ENCODE data around the gene CTNNB1.

Gene CTNNB1

GRCh38 chr3:41175365-41175764 lies 23.9 kb upstream of the CTNNB1 start (continued):
- TF ChIP-seq ZNF565 (CRISPR knock-in tag; conservative IDR thresholded peaks at IDR 0.05; ENCODE audit: low read depth) (no peak), TSHZ2 (CRISPR knock-in tag; IDR thresholded peaks at IDR 0.05) (no peak)
- TF ChIP-seq, protein P1, sequence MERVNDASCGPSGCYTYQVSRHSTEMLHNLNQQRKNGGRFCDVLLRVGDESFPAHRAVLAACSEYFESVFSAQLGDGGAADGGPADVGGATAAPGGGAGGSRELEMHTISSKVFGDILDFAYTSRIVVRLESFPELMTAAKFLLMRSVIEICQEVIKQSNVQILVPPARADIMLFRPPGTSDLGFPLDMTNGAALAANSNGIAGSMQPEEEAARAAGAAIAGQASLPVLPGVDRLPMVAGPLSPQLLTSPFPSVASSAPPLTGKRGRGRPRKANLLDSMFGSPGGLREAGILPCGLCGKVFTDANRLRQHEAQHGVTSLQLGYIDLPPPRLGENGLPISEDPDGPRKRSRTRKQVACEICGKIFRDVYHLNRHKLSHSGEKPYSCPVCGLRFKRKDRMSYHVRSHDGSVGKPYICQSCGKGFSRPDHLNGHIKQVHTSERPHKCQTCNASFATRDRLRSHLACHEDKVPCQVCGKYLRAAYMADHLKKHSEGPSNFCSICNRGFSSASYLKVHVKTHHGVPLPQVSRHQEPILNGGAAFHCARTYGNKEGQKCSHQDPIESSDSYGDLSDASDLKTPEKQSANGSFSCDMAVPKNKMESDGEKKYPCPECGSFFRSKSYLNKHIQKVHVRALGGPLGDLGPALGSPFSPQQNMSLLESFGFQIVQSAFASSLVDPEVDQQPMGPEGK (CRISPR knock-in tag; IDR thresholded peaks at IDR 0.05; ENCODE audit: borderline replicate concordance), result no peak
- TF ChIP-seq, protein P2, sequence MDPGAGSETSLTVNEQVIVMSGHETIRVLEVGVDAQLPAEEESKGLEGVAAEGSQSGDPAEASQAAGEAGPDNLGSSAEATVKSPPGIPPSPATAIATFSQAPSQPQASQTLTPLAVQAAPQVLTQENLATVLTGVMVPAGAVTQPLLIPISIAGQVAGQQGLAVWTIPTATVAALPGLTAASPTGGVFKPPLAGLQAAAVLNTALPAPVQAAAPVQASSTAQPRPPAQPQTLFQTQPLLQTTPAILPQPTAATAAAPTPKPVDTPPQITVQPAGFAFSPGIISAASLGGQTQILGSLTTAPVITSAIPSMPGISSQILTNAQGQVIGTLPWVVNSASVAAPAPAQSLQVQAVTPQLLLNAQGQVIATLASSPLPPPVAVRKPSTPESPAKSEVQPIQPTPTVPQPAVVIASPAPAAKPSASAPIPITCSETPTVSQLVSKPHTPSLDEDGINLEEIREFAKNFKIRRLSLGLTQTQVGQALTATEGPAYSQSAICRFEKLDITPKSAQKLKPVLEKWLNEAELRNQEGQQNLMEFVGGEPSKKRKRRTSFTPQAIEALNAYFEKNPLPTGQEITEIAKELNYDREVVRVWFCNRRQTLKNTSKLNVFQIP (CRISPR knock-in tag; IDR thresholded peaks at IDR 0.05; ENCODE audit: borderline replicate concordance, low read depth), result no peak

GRCh38 chr3:41176596-41176995 lies 22.7 kb upstream of the CTNNB1 start:
- no peak for ATAC-seq
- no peak for TF ChIP-seq ZNF565 (CRISPR knock-in tag; conservative IDR thresholded peaks at IDR 0.05; ENCODE audit: low read depth)
- TF ChIP-seq, protein P3, sequence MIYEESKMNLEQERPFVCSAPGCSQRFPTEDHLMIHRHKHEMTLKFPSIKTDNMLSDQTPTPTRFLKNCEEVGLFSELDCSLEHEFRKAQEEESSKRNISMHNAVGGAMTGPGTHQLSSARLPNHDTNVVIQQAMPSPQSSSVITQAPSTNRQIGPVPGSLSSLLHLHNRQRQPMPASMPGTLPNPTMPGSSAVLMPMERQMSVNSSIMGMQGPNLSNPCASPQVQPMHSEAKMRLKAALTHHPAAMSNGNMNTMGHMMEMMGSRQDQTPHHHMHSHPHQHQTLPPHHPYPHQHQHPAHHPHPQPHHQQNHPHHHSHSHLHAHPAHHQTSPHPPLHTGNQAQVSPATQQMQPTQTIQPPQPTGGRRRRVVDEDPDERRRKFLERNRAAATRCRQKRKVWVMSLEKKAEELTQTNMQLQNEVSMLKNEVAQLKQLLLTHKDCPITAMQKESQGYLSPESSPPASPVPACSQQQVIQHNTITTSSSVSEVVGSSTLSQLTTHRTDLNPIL (CRISPR knock-in tag; IDR thresholded peaks at IDR 0.05; ENCODE audit: low read depth), result no peak
- TF ChIP-seq GLIS3 (CRISPR knock-in tag; IDR thresholded peaks at IDR 0.05), result no peak
- TF ChIP-seq SNAI2 (CRISPR knock-in tag; IDR thresholded peaks at IDR 0.05), result no peak
- no peak for TF ChIP-seq RARB (CRISPR knock-in tag; IDR thresholded peaks at IDR 0.05)
- no peak for TF ChIP-seq OSR1 (CRISPR knock-in tag; IDR thresholded peaks at IDR 0.05)
- no peak for TF ChIP-seq ESRRG (CRISPR knock-in tag; IDR thresholded peaks at IDR 0.05)
- no peak for TF ChIP-seq PPARA (CRISPR knock-in tag; IDR thresholded peaks at IDR 0.05; ENCODE audit: borderline replicate concordance)
- no peak for TF ChIP-seq CSRNP3 (CRISPR knock-in tag; IDR thresholded peaks at IDR 0.05)
- TF ChIP-seq CSDC2 (CRISPR knock-in tag; IDR thresholded peaks at IDR 0.05), result no peak
- TF ChIP-seq, protein P1 (CRISPR knock-in tag; IDR thresholded peaks at IDR 0.05; ENCODE audit: borderline replicate concordance), result no peak
- TF ChIP-seq, protein P2 (CRISPR knock-in tag; IDR thresholded peaks at IDR 0.05; ENCODE audit: borderline replicate concordance, low read depth), result no peak
- no peak for TF ChIP-seq ZNF8 (CRISPR knock-in tag; IDR thresholded peaks at IDR 0.05)

GRCh38 chr3:41178576-41178975 lies 20.7 kb upstream of the CTNNB1 start:
- ATAC-seq, result no peak
- TF ChIP-seq TOX (CRISPR knock-in tag; IDR thresholded peaks at IDR 0.05; ENCODE audit: borderline replicate concordance), result no peak
- no peak for TF ChIP-seq ZFP3 (CRISPR knock-in tag; IDR thresholded peaks at IDR 0.05)
- TF ChIP-seq ESRRG (CRISPR knock-in tag; IDR thresholded peaks at IDR 0.05), result no peak
- no peak for TF ChIP-seq ZFP30 (CRISPR knock-in tag; IDR thresholded peaks at IDR 0.05)
- TF ChIP-seq ZNF565 (CRISPR knock-in tag; conservative IDR thresholded peaks at IDR 0.05; ENCODE audit: low read depth), result no peak
- TF ChIP-seq, protein P2 (CRISPR knock-in tag; IDR thresholded peaks at IDR 0.05; ENCODE audit: borderline replicate concordance, low read depth), result no peak
- TF ChIP-seq ARNTL (CRISPR knock-in tag; IDR thresholded peaks at IDR 0.05; ENCODE audit: borderline replicate concordance, low read depth), result no peak
- no peak for TF ChIP-seq RARB (CRISPR knock-in tag; IDR thresholded peaks at IDR 0.05)
- no peak for TF ChIP-seq CSDC2 (CRISPR knock-in tag; IDR thresholded peaks at IDR 0.05)
- TF ChIP-seq CSRNP3 (CRISPR knock-in tag; IDR thresholded peaks at IDR 0.05), result no peak
- no peak for TF ChIP-seq OSR1 (CRISPR knock-in tag; IDR thresholded peaks at IDR 0.05)
- no peak for TF ChIP-seq TCF4 (CRISPR knock-in tag; IDR thresholded peaks at IDR 0.05; ENCODE audit: borderline replicate concordance)
- no peak for TF ChIP-seq ZNF8 (CRISPR knock-in tag; IDR thresholded peaks at IDR 0.05)

Data from SK-N-SH treated with all-trans-retinoic acid at 6 μM for 48 hours (cell line).